Activated naive CD8-positive, alpha-beta T cell treated with anti-CD3 and anti-CD28 coated beads, Interleukin-2, amount 10 ng/mL, durations not matched to agents 7 days and 5 days (primary cell): ENCODE measurements around the gene RAB7B. TPM values are rescaled to one million over a fixed set of nuclear protein-coding genes. Genes with fewer than 3 reads are reported as not detected.

Experiments used
- ATAC-seq: fragments of 150-1000 bp; cut with Tn5 transposase; one replicate; pipeline ENCODE4 v1.10.0; 2021; ENCODE audit warnings: low read depth, moderate library complexity
- POLR2A ChIA-PET: fragments of 350-600 bp; sonication (Branson Sonifier 250); formaldehyde crosslinking; loops from one replicate; lab custom pipeline; 2021; ENCODE audit warnings: antibody characterized with exemption; lab: Charles Lee
- DNase-seq: peaks from one replicate; pipeline ENCODE4 v3.0.0; 2021
- H3K27ac Mint-ChIP-seq: one replicate; pipeline ENCODE4 v1.8.0; 2022; ENCODE audit warnings: mild to moderate bottlenecking, mixed read lengths
- H3K27me3 Mint-ChIP-seq: one replicate; pipeline ENCODE4 v1.8.0; 2022; ENCODE audit warnings: mild to moderate bottlenecking, moderate library complexity, mixed read lengths
- H3K36me3 Mint-ChIP-seq: one replicate; pipeline ENCODE4 v1.8.0; 2021; ENCODE audit warnings: mild to moderate bottlenecking, mixed read lengths
- H3K4me1 Mint-ChIP-seq: one replicate; pipeline ENCODE4 v1.8.0; 2021; ENCODE audit warnings: mixed read lengths
- H3K4me3 Mint-ChIP-seq: one replicate; pipeline ENCODE4 v1.8.0; 2022; ENCODE audit warnings: mild to moderate bottlenecking, moderate library complexity, mixed read lengths
- H3K9me3 Mint-ChIP-seq: one replicate; pipeline ENCODE4 v1.8.0; 2021; ENCODE audit warnings: mixed read lengths
- total RNA-seq, 2 experiments: library from RNA; stranded (reverse); gene quantifications; one replicate each; pipeline ENCODE4 v1.2.3, GENCODE V29; 2021

RAB7B gene
- total RNA-seq, 2 experiments from 2014 or later: 0.80 to 0.91 TPM

- no peaks in the 10 kb centered on the region for H3K4me1 Mint-ChIP-seq
- no peak for ATAC-seq
- no peak overlapping the region for H3K27ac Mint-ChIP-seq
- H3K36me3 Mint-ChIP-seq: no peaks in the 10 kb centered on the region
- H3K27me3 Mint-ChIP-seq: peaks cover 3% of the 10 kb centered on the region
- no peaks in the 10 kb centered on the region for H3K9me3 Mint-ChIP-seq
- H3K4me3 Mint-ChIP-seq: no peak overlapping the region
- POLR2A ChIA-PET: no interaction called here
- no peak for DNase-seq
Observed at GRCh38 chr1:205981257-205981656, 21.9 kb downstream of the RAB7B start.

GRCh38 chr1:205980237-205980870 lies 22.8 kb downstream of the RAB7B start:
- ATAC-seq (no peak), DNase-seq (no peak)
- H3K36me3 Mint-ChIP-seq: no peaks in the 10 kb centered on the region
- no peaks in the 10 kb centered on the region for H3K4me1 Mint-ChIP-seq
- no peaks in the 10 kb centered on the region for H3K9me3 Mint-ChIP-seq
- H3K4me3 Mint-ChIP-seq: no peak overlapping the region
- no peak overlapping the region for H3K27ac Mint-ChIP-seq
- peaks cover 3% of the 10 kb centered on the region for H3K27me3 Mint-ChIP-seq
- POLR2A ChIA-PET: no interaction called here

GRCh38 chr1:205979301-205979700 lies 23.9 kb downstream of the RAB7B start:
- ATAC-seq (no peak), DNase-seq (no peak)
- Mint-ChIP-seq H3K4me3 (no peak overlapping the region), H3K36me3 (no peaks in the 10 kb centered on the region), H3K27me3 (peaks cover 3% of the 10 kb centered on the region), H3K27ac (no peak overlapping the region), H3K4me1 (peaks cover 6% of the 10 kb centered on the region), H3K9me3 (peaks cover 9% of the 10 kb centered on the region)
- POLR2A ChIA-PET: no interaction called here

- Mint-ChIP-seq H3K36me3 (no peaks in the 10 kb centered on the region), H3K9me3 (peaks cover 14% of the 10 kb centered on the region), H3K4me1 (peaks cover 6% of the 10 kb centered on the region), H3K4me3 (no peak overlapping the region), H3K27ac (no peak overlapping the region), H3K27me3 (peaks cover 3% of the 10 kb centered on the region)
- DNase-seq (no peak), ATAC-seq (no peak)
- POLR2A ChIA-PET: no interaction called here
Observed at GRCh38 chr1:205978676-205979075, 24.5 kb downstream of the RAB7B start.

- DNase-seq (peak; percentile 75), ATAC-seq (peak; percentile 73)
- H3K4me1 Mint-ChIP-seq: peaks cover 6% of the 10 kb centered on the region
- no peak overlapping the region for H3K27ac Mint-ChIP-seq
- no peaks in the 10 kb centered on the region for H3K27me3 Mint-ChIP-seq
- no peak overlapping the region for H3K4me3 Mint-ChIP-seq
- POLR2A ChIA-PET: interaction anchor here (1.3 to 1.5 kb wide), 2 partner anchors 186 to 319 kb away, joined by 4 to 7 read pairs; no protein-coding TSS in a partner anchor
- H3K36me3 Mint-ChIP-seq: no peaks in the 10 kb centered on the region
- peaks cover 20% of the 10 kb centered on the region for H3K9me3 Mint-ChIP-seq
Observed at GRCh38 chr1:205977402-205978014, 25.7 kb downstream of the RAB7B start.

GRCh38 chr1:205976708-205977401 lies 26.3 kb downstream of the RAB7B start:
- DNase-seq: no peak
- Mint-ChIP-seq H3K36me3 (no peaks in the 10 kb centered on the region), H3K4me1 (peaks cover 6% of the 10 kb centered on the region), H3K27ac (no peak overlapping the region), H3K9me3 (peaks cover 20% of the 10 kb centered on the region), H3K4me3 (no peak overlapping the region), H3K27me3 (no peaks in the 10 kb centered on the region)
- POLR2A ChIA-PET: interaction anchor here (1.3 to 1.5 kb wide), 2 partner anchors 185 to 318 kb away, joined by 4 to 7 read pairs; no protein-coding TSS in a partner anchor
- ATAC-seq: no peak

- H3K4me1 Mint-ChIP-seq: peaks cover 6% of the 10 kb centered on the region
- ATAC-seq: no peak
- H3K4me3 Mint-ChIP-seq: no peak overlapping the region
- POLR2A ChIA-PET: no interaction called here
- H3K9me3 Mint-ChIP-seq: peaks cover 20% of the 10 kb centered on the region
- no peak for DNase-seq
- no peaks in the 10 kb centered on the region for H3K36me3 Mint-ChIP-seq
- H3K27ac Mint-ChIP-seq: no peak overlapping the region
- no peaks in the 10 kb centered on the region for H3K27me3 Mint-ChIP-seq
Observed at GRCh38 chr1:205976036-205976435, 27.2 kb downstream of the RAB7B start.

GRCh38 chr1:205975387-205975998 lies 27.7 kb downstream of the RAB7B start:
- no peak overlapping the region for H3K27ac Mint-ChIP-seq
- H3K4me3 Mint-ChIP-seq: no peak overlapping the region
- ATAC-seq (no peak), DNase-seq (no peak)
- POLR2A ChIA-PET: no interaction called here
- H3K27me3 Mint-ChIP-seq: no peaks in the 10 kb centered on the region
- H3K36me3 Mint-ChIP-seq: no peaks in the 10 kb centered on the region
- H3K4me1 Mint-ChIP-seq: peaks cover 6% of the 10 kb centered on the region
- H3K9me3 Mint-ChIP-seq: peaks cover 20% of the 10 kb centered on the region

- H3K4me3 Mint-ChIP-seq: no peak overlapping the region
- H3K27me3 Mint-ChIP-seq: no peaks in the 10 kb centered on the region
- peaks cover 6% of the 10 kb centered on the region for H3K4me1 Mint-ChIP-seq
- ATAC-seq: no peak
- no peaks in the 10 kb centered on the region for H3K36me3 Mint-ChIP-seq
- POLR2A ChIA-PET: no interaction called here
- DNase-seq: no peak
- peak overlapping the region; percentile 60 for H3K27ac Mint-ChIP-seq
- H3K9me3 Mint-ChIP-seq: peaks cover 20% of the 10 kb centered on the region
Observed at GRCh38 chr1:205974712-205975111, 28.5 kb downstream of the RAB7B start.

GRCh38 chr1:205973377-205974232 lies 29.6 kb downstream of the RAB7B start:
- POLR2A ChIA-PET: no interaction called here
- Mint-ChIP-seq H3K4me1 (peaks cover 6% of the 10 kb centered on the region), H3K4me3 (no peak overlapping the region), H3K9me3 (peaks cover 20% of the 10 kb centered on the region), H3K36me3 (no peaks in the 10 kb centered on the region), H3K27me3 (no peaks in the 10 kb centered on the region), H3K27ac (peak overlapping the region; percentile 31)
- DNase-seq (no peak), ATAC-seq (no peak)

GRCh38 chr1:205972491-205973168 lies 30.6 kb downstream of the RAB7B start:
- POLR2A ChIA-PET: no interaction called here
- no peaks in the 10 kb centered on the region for H3K36me3 Mint-ChIP-seq
- peaks cover 6% of the 10 kb centered on the region for H3K4me1 Mint-ChIP-seq
- ATAC-seq: peak; percentile 20
- no peak for DNase-seq
- H3K27ac Mint-ChIP-seq: no peak overlapping the region
- H3K27me3 Mint-ChIP-seq: no peaks in the 10 kb centered on the region
- no peak overlapping the region for H3K4me3 Mint-ChIP-seq
- H3K9me3 Mint-ChIP-seq: peaks cover 20% of the 10 kb centered on the region

- DNase-seq (no peak), ATAC-seq (no peak)
- Mint-ChIP-seq H3K27ac (no peak overlapping the region), H3K4me1 (peaks cover 6% of the 10 kb centered on the region), H3K27me3 (no peaks in the 10 kb centered on the region), H3K36me3 (no peaks in the 10 kb centered on the region), H3K4me3 (no peak overlapping the region), H3K9me3 (peaks cover 20% of the 10 kb centered on the region)
- POLR2A ChIA-PET: no interaction called here
Observed at GRCh38 chr1:205972081-205972480, 31.1 kb downstream of the RAB7B start.
